Endometrial microvascular endothelial cells (primary cell): ENCODE measurements around the gene VN1R5. TPM values are rescaled to one million over a fixed set of nuclear protein-coding genes. Genes with fewer than 3 reads are reported as not detected.

ENCODE experiments used
- in situ Hi-C: cut with HindIII; loops from 2 replicates; pipeline ENCODE4 v1.10.0; 2017; ENCODE audit warnings: low sequenced_read_pairs, low pct_unique_long_range_greater_than_20kb; ENCODE audit errors: inconsistent ontology term
- total RNA-seq: library from RNA; depleted of rRNA; stranded (reverse); fragments of >200 nt; gene quantifications from one replicate; pipeline ENCODE4 v1.2.3, GENCODE V29; 2015; ENCODE audit errors: inconsistent ontology term

The VN1R5 gene
- total RNA-seq, 1 donor from 2014 or later, result not detected

DNA sequence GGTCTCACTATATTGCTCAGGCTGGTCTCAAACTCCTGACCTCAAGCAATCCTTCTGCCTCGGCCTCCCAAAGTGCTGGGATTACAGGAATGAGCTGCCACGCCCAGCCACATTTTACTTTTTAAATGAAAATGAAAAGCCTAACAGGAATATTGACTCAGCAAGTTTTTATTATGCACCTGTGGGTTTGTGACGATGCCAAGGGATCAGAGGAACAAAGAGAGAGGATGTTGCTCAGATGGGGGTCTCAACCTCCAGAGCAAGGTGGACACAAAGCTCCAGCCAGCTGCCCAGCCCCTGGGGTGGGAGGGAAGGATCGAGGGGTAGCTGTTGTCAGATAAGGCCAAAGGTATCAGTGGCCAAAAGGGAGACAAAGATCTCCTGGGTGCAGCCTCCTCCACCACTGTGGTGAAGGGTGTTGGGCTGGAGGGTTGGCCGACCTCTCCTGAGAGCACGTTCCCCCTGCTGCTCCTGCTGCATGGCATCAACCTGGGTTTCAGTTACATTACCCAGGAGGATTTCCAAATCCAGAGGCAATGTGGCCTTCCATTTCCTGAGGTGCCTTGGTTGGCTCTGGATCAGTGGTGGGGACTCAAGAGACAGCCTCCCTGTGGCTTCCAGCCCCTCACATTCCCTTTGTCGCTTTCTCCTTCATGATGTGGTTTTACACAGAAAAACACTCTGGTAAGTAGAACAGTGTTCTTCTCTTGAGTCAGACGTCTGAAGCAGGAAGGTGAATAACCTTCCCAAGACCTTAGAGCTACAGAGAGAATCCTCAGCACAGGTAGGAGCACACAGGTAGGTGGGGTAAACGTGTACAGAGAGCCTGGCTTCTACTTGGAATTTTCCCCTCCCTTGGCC lies 41.6 kb downstream of the VN1R5 start:
- in situ Hi-C loops, result no loop called here

DNA sequence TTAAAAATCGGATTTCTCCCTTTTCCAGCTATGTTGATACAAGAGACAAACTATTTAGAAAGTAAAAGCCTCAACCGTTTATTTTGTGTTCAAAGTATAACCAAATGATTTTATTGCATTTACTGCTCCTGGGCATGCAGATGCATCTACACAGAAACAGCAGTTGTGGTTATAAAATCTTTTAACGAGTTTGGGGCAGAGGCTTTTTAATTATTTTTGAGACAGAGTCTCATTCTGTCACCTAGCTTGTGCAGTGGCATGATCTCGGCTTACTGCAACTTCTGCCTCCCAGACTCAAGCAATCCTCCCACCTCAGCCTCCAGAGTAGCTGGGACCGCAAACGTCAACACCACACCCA lies 42.2 kb downstream of the VN1R5 start:
- in situ Hi-C loops, result no loop called here

DNA sequence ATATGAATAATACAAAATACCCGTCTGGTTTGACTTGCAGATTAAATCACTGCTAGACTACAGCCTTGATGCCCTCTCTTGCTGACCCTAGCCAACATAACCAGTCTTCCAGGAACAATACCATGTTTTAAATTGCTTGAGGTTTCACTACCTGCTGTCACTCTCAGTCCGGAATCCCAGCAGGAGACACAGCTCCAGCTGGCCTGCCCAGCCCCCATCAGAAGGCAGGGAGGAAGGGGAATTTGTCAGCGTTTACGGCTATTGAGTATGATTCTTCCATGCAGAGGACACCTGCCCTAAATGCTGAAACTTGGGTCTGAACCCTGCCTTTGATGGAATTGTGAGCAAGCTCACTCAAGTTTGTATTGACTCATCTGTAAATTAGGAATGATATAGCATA lies 42.8 kb downstream of the VN1R5 start:
- in situ Hi-C loops, result no loop called here

DNA sequence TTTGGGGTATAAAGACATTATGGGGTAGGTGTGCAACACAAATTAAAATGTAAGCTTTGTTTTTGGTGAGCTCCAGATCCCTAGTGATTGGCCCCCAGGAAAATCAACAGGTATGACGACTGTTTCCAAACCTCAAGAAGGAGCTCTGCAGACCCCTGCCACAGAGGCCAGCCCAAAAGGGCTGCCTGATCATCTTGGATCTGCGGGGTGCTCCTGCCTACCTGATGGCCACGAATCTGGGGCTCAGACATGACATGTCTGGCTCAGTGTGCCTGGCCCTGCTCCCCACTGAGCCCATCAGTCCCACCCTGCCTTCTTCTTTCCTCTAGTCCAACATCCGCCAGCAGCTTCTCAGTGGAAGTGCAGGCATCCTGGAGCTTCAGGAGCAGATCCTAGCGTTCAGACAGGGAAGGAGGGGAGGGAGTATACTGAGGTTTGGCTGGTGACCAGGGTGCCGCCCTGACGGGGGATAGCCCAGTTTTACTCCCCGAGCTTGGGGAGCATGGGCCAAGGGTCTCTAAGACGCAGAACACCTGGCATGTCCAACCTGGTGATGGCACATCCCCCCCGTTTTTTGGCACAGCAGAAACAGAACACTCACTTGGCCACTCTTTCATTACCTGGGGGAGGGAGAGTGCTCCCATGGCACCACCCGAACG lies 44.0 kb downstream of the VN1R5 start:
- in situ Hi-C loops, result no loop called here

DNA sequence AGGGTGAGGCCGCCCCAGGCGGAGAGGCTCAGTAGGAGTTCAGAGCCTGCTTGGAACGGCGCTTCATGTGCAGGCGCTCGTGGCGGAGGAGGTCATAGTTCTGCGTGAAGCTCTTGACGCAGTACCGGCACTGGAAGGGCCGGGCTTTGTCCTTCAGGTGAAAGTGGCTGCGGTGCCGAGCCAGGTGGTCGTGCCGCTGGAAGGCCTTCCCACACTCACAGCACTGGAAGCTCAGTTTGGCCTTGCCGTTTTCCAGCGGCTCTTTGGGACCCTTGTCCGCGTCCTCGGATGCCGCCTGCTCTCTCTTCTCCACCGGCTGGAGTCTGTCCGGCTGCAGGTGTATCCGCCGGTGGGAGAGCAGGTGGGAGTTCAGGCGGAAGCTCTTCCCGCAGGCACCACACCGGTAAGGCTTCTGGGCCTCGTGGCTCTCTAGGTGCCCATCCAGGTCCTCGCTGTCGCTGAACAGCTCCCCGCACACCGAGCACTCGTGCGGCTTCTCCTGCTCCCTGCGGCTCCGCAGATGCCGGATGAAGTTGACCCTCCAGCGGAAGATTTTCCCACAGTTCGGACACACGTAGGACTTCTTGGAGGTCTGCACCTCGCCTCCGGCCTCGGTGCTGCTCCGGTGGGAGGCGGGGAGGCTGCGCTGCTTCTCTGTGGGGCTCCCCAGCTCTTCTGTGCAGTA lies 44.8 kb downstream of the VN1R5 start:
- in situ Hi-C loops, result no loop called here

DNA sequence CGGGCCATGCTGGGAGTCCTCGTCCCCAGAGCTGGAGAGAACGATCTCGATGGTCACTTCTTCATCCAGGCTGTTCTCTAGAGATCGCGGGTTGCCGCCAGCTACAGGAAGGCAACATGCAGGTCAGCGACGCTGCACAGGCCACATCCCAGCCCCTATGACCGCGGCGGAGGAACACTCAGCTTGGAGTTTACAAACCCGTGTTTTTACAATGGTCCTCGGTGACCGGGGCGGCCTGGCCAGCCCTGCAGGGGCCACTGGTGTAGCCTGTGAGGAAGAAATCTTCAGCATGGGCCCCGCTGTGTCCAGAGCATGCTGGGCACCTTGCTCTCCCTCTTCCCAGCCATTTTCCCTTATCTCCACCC lies 45.3 kb downstream of the VN1R5 start:
- in situ Hi-C loops, result no loop called here

DNA sequence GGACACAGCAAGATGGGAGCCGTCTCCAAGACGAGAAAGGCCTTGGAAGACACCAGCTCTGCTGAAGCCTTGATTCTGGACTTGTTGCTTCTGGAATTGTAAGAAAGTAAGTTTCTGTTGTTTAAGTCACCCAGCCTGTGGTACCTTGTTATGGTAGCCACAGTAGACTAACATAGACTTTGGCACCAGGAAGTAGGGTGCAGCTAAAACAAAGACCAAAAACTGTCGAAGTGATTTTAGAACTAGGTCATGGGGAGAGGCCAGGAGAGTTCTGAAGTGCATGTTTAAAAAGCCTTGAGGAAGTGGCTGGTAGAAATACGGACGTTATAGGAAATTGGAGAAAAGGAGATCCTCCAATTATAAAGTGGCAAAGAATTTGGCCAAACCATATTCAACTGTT lies 47.3 kb downstream of the VN1R5 start:
- in situ Hi-C loops, result no loop called here

DNA sequence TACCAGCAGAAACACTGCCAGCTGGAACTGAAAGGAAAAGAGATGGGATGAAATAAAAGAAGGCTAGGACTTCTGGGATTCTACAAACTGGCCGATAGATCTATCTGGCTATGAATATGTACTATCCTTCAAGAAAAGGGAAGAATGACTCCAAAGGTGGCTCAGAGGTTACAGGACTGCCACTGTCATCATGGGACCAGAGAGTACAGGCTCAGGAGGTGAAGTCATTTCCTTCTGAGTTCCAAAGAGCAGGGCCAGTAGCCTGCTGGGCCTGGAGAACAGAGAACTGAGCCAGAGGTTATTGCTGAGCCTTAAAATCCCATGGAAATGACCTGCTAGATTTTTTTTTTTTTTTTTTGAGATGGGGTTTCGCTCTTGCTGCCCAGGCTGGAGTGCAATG lies 48.2 kb downstream of the VN1R5 start:
- in situ Hi-C loops, result no loop called here

Other genes starting within 250 kb of the VN1R5 start
- gene ZNF695, start 248.0 kb upstream of the VN1R5 start, total RNA-seq, result 5.0 TPM
- gene ZNF670, start 177.3 kb upstream of the VN1R5 start, total RNA-seq, result 1.8 TPM
- 9.9 TPM for gene ZNF669, start 151.7 kb upstream of the VN1R5 start, total RNA-seq
- 10.2 TPM for gene ZNF124, start 84.1 kb upstream of the VN1R5 start, total RNA-seq
- gene ZNF496, start 75.8 kb downstream of the VN1R5 start, total RNA-seq, result 30.8 TPM
- gene NLRP3, start 160.1 kb downstream of the VN1R5 start, total RNA-seq, result 4.7 TPM
- not detected for gene OR2B11, start 202.0 kb downstream of the VN1R5 start, total RNA-seq